Measurements from ENCODE around the gene AURKA. TPM values are rescaled to one million over a fixed set of nuclear protein-coding genes. Genes with fewer than 3 reads are reported as not detected.

The AURKA gene
- total and polyA plus RNA-seq, 2 experiments from 2014 or later: 75.8 to 82.0 TPM

GRCh38 chr20:56323206-56323605 lies 68.8 kb downstream of the AURKA start:
- Histone ChIP-seq H3K79me2 (replicated peaks; ENCODE audit: insufficient read depth) (no peaks in the 10 kb centered on the region), H3K4me3 (no peak overlapping the region), H3F3A (replicated peaks; ENCODE audit: low read depth) (no peaks in the 10 kb centered on the region), H3K4me1 (ENCODE audit: insufficient read depth) (no peaks in the 10 kb centered on the region), H3K36me3 (ENCODE audit: insufficient read depth) (peaks cover 10% of the 10 kb centered on the region; the same call in 1 of the 2 replicates), H3K4me2 (no peak overlapping the region), H3K27ac (ENCODE audit: low read depth) (no peak overlapping the region), H4K20me1 (replicated peaks; ENCODE audit: insufficient read depth) (no peaks in the 10 kb centered on the region), H3K9me2 (ENCODE audit: insufficient read depth) (no peaks in the 10 kb centered on the region), H3K27me3 (ENCODE audit: insufficient read depth) (no peaks in the 10 kb centered on the region), H2AFZ (no peak overlapping the region)
- H3K4me3 Mint-ChIP-seq: no peak overlapping the region
- H3K27me3 Mint-ChIP-seq (ENCODE audit: insufficient read depth, low read depth, poor library complexity): peaks cover 6% of the 10 kb centered on the region
- peaks cover 96% of the 10 kb centered on the region for H3K9me3 Mint-ChIP-seq
- peaks cover 36% of the 10 kb centered on the region for H3K36me3 Mint-ChIP-seq (ENCODE audit: low read depth)
- no peaks in the 10 kb centered on the region for H3K4me1 Mint-ChIP-seq
- TF ChIP-seq STAT1 (IDR thresholded peaks at IDR 0.05; ENCODE audit: unreplicated experiment) (no peak), EZH2 (IDR thresholded peaks at IDR 0.05; ENCODE audit: low read depth, unreplicated experiment) (no peak), ZNF331 (CRISPR knock-in tag; IDR thresholded peaks at IDR 0.05; ENCODE audit: low read depth) (no peak), NANOG (IDR thresholded peaks at IDR 0.05; ENCODE audit: borderline replicate concordance) (no peak), CREB1 (CRISPR knock-in tag; IDR thresholded peaks at IDR 0.05; ENCODE audit: low read depth) (no peak), REST (IDR thresholded peaks at IDR 0.05; ENCODE audit: unreplicated experiment) (no peak), CTCF (conservative IDR thresholded peaks at IDR 0.05; ENCODE audit: low read depth in 2 of 2) (no peak), POLR2AphosphoS5 (IDR thresholded peaks at IDR 0.05; ENCODE audit: low read depth) (no peak), ZNF114 (CRISPR knock-in tag; IDR thresholded peaks at IDR 0.05) (no peak), ETS1 (IDR thresholded peaks at IDR 0.05) (no peak), ZNF462 (CRISPR knock-in tag; IDR thresholded peaks at IDR 0.05) (no peak), JUNB (IDR thresholded peaks at IDR 0.05; ENCODE audit: unreplicated experiment) (no peak), EZH2phosphoT487 (IDR thresholded peaks at IDR 0.05; ENCODE audit: unreplicated experiment) (no peak)
- DNase-seq (ENCODE audit: low spot score): no peak
- no peak for ATAC-seq
- no peak overlapping the region for H3K27ac Mint-ChIP-seq
